Hepatocyte (in vitro differentiated cells): ENCODE results near the gene C18orf63. TPM values are rescaled to one million over a fixed set of nuclear protein-coding genes. Genes with fewer than 3 reads are reported as not detected.

Experiments
- DNase-seq: peaks from one replicate; pipeline ENCODE4 v3.0.0-alpha.2; 2016; ENCODE audit warnings: low spot score
- H2AFZ ChIP-seq: fragments of 200-600 bp; sonication (generic); 2 replicates; pipeline ENCODE4 v1.6.0; 2016; ENCODE audit warnings: antibody characterized with exemption, mild to moderate bottlenecking
- H3K27ac ChIP-seq: fragments of 200-600 bp; sonication (generic); 2 replicates; pipeline ENCODE4 v1.5.1; 2016; ENCODE audit warnings: mild to moderate bottlenecking
- H3K27me3 ChIP-seq: fragments of 200-600 bp; sonication (generic); 2 replicates; pipeline ENCODE4 v1.6.1; 2016
- H3K36me3 ChIP-seq: fragments of 200-600 bp; sonication (generic); replicated peaks from 2 replicates; pipeline ENCODE4 v1.5.1; 2016; ENCODE audit warnings: low read depth; ENCODE audit not compliant: insufficient read depth
- H3K4me1 ChIP-seq: fragments of 200-600 bp; sonication (generic); 2 replicates; pipeline ENCODE4 v1.5.1; 2016; ENCODE audit warnings: mild to moderate bottlenecking, moderate library complexity; ENCODE audit not compliant: insufficient read depth
- H3K4me2 ChIP-seq: fragments of 200-600 bp; sonication (generic); 2 replicates; pipeline ENCODE4 v1.6.0; 2016
- H3K4me3 ChIP-seq: fragments of 200-600 bp; sonication (generic); 2 replicates; pipeline ENCODE4 v1.5.1; 2016; ENCODE audit warnings: mild to moderate bottlenecking
- H3K79me2 ChIP-seq: fragments of 200-600 bp; sonication (generic); 2 replicates; pipeline ENCODE4 v1.6.0; 2017; ENCODE audit warnings: mild to moderate bottlenecking
- H3K9me2 ChIP-seq: fragments of 200-600 bp; sonication (generic); replicated peaks from 2 replicates; pipeline ENCODE4 v1.6.0; 2017; ENCODE audit warnings: mild to moderate bottlenecking; ENCODE audit not compliant: insufficient read depth
- H3K9me3 ChIP-seq: fragments of 200-600 bp; sonication (generic); 2 replicates; pipeline ENCODE4 v1.5.1; 2016; ENCODE audit warnings: low read depth, mild to moderate bottlenecking
- H4K20me1 ChIP-seq: fragments of 200-600 bp; sonication (generic); 2 replicates; pipeline ENCODE4 v1.6.0; 2016; ENCODE audit warnings: mild to moderate bottlenecking; ENCODE audit not compliant: insufficient read depth, poor library complexity, severe bottlenecking
- CTCF ChIP-seq: fragments of 200-600 bp; sonication (generic); IDR thresholded peaks from 2 replicates; pipeline ENCODE4 v1.5.1; 2016; ENCODE audit warnings: antibody characterized with exemption, mild to moderate bottlenecking; ENCODE audit not compliant: poor library complexity
- EZH2 ChIP-seq: fragments of 200-600 bp; sonication (generic); IDR thresholded peaks from 2 replicates; pipeline ENCODE4 v1.6.1; 2016; ENCODE audit warnings: antibody characterized with exemption, mild to moderate bottlenecking, borderline replicate concordance
- EZH2phosphoT487 ChIP-seq: fragments of 200-600 bp; sonication (generic); IDR thresholded peaks from one replicate; pipeline ENCODE4 v1.6.1; 2018; ENCODE audit warnings: antibody characterized with exemption, mild to moderate bottlenecking, low read depth, moderate library complexity; ENCODE audit not compliant: unreplicated experiment, severe bottlenecking
- WGBS: methylation state at CpG from one replicate; pipeline ENCODE4 v1.1.6; 2016; ENCODE audit warnings: low lambda C conversion rate; ENCODE audit errors: missing lambda C conversion rate; 5-methylcytosine and 5-hydroxymethylcytosine counted together
- polyA plus RNA-seq: library from polyadenylated mRNA; unstranded; fragments of >200 nt; fragmentation: Nextera tagmentation; extraction: Ambion mirVana; gene quantifications from 2 replicates; pipeline ENCODE4 v1.2.1, GENCODE V29; 2016
- total RNA-seq: library from RNA; depleted of rRNA; stranded (reverse); fragments of >200 nt; gene quantifications from 2 replicates; pipeline ENCODE4 v1.2.3, GENCODE V29; 2014

Gene C18orf63
- total and polyA plus RNA-seq, 2 experiments from 2014 or later: not detected

- H3K9me2 ChIP-seq: no peaks in the 10 kb centered on the region
- H4K20me1 ChIP-seq: no peaks in the 10 kb centered on the region
- no peaks in the 10 kb centered on the region for H3K79me2 ChIP-seq
- H3K9me3 ChIP-seq: no peaks in the 10 kb centered on the region
- no peak overlapping the region for H3K27ac ChIP-seq
- H3K4me3 ChIP-seq: no peak overlapping the region
- TF ChIP-seq EZH2 (no peak), EZH2phosphoT487 (no peak), CTCF (no peak)
- no peak overlapping the region for H3K4me2 ChIP-seq
- no peak overlapping the region for H2AFZ ChIP-seq
- 73% methylated on average over 3 of the region's 3 CpGs for WGBS
- H3K4me1 ChIP-seq: peaks cover 6% of the 10 kb centered on the region
- DNase-seq: no peak
- H3K36me3 ChIP-seq: no peaks in the 10 kb centered on the region
- no peaks in the 10 kb centered on the region for H3K27me3 ChIP-seq
Observed at GRCh38 chr18:74299746-74300145, 15.9 kb upstream of the C18orf63 start.

GRCh38 chr18:74303306-74303705 lies 12.3 kb upstream of the C18orf63 start:
- Histone ChIP-seq H2AFZ (no peak overlapping the region), H4K20me1 (no peaks in the 10 kb centered on the region), H3K9me3 (no peaks in the 10 kb centered on the region), H3K4me3 (no peak overlapping the region), H3K4me2 (no peak overlapping the region), H3K9me2 (no peaks in the 10 kb centered on the region), H3K27me3 (no peaks in the 10 kb centered on the region), H3K4me1 (peaks cover 6% of the 10 kb centered on the region), H3K27ac (no peak overlapping the region), H3K36me3 (no peaks in the 10 kb centered on the region), H3K79me2 (no peaks in the 10 kb centered on the region)
- no peak for DNase-seq
- 71% methylated on average over 5 of the region's 5 CpGs for WGBS
- TF ChIP-seq CTCF: no peak

- 83% methylated on average over 1 of the region's 1 CpG for WGBS
- Histone ChIP-seq H3K4me3 (no peak overlapping the region), H3K9me3 (no peaks in the 10 kb centered on the region), H2AFZ (no peak overlapping the region), H4K20me1 (no peaks in the 10 kb centered on the region), H3K9me2 (no peaks in the 10 kb centered on the region), H3K4me2 (no peak overlapping the region), H3K36me3 (no peaks in the 10 kb centered on the region), H3K27ac (no peak overlapping the region), H3K4me1 (peaks cover 6% of the 10 kb centered on the region), H3K79me2 (no peaks in the 10 kb centered on the region), H3K27me3 (no peaks in the 10 kb centered on the region)
- TF ChIP-seq EZH2phosphoT487 (no peak), CTCF (no peak), EZH2 (no peak)
- no peak for DNase-seq
Observed at GRCh38 chr18:74303936-74304335, 11.7 kb upstream of the C18orf63 start.

- no peak overlapping the region for H3K4me3 ChIP-seq
- WGBS: 70% methylated on average over 3 of the region's 3 CpGs
Observed at GRCh38 chr18:74310411-74310810, 5.2 kb upstream of the C18orf63 start.

More at GRCh38 chr18:74310411-74310810, 5.2 kb upstream of the C18orf63 start:
- Histone ChIP-seq H3K4me1 (no peaks in the 10 kb centered on the region), H2AFZ (no peak overlapping the region), H3K9me3 (no peaks in the 10 kb centered on the region), H3K9me2 (no peaks in the 10 kb centered on the region), H3K27me3 (no peaks in the 10 kb centered on the region), H3K36me3 (no peaks in the 10 kb centered on the region), H3K27ac (no peak overlapping the region), H3K4me2 (no peak overlapping the region), H3K79me2 (no peaks in the 10 kb centered on the region), H4K20me1 (no peaks in the 10 kb centered on the region)
- TF ChIP-seq EZH2: no peak
- TF ChIP-seq EZH2phosphoT487: no peak
- TF ChIP-seq CTCF: no peak
- peak; percentile 43 for DNase-seq
